C4-2B (cell line): Measurements from ENCODE around the gene CTTN.
A peak's percentile ranks its signal among the peaks of the same experiment; 100 is the strongest.

Experiments
- H3K27ac ChIP-seq: fragments of 450-650 bp; 2 replicates; pipeline ENCODE4 v1.5.1; 2017
- CTCF ChIP-seq: fragments of 450-650 bp; conservative IDR thresholded peaks from 2 replicates; pipeline ENCODE4 v1.5.1; 2017; ENCODE audit warnings: mild to moderate bottlenecking
- ZFX ChIP-seq: fragments of 450-650 bp; IDR thresholded peaks from 2 replicates; pipeline ENCODE4 v1.6.1; 2017

Gene CTTN

GRCh38 chr11:70466596-70466995 is 68.3 kb downstream of the CTTN start:
- no peak for TF ChIP-seq CTCF
- no peak for TF ChIP-seq ZFX
- no peak overlapping the region for H3K27ac ChIP-seq

GRCh38 chr11:70467201-70468085 is 69.1 kb downstream of the CTTN start:
- no peak overlapping the region for H3K27ac ChIP-seq
- TF ChIP-seq CTCF (peak; percentile 97), ZFX (no peak)

- H3K27ac ChIP-seq = no peak overlapping the region
- TF ChIP-seq CTCF (no peak), ZFX (no peak)
These were observed 70.2 kb downstream of the CTTN start for GRCh38 chr11:70468256-70469195.

GRCh38 chr11:70470127-70470526 is 71.8 kb downstream of the CTTN start:
- TF ChIP-seq ZFX (no peak), CTCF (no peak)
- H3K27ac ChIP-seq = no peak overlapping the region

GRCh38 chr11:70471254-70471653 is 72.9 kb downstream of the CTTN start:
- TF ChIP-seq ZFX (no peak), CTCF (no peak; the same call in 1 of the 2 replicates)

GRCh38 chr11:70472240-70472639 is 73.9 kb downstream of the CTTN start:
- no peak for TF ChIP-seq CTCF
- no peak for TF ChIP-seq ZFX
- H3K27ac ChIP-seq = no peak overlapping the region

More at GRCh38 chr11:70471254-70471653, 72.9 kb downstream of the CTTN start:
- H3K27ac ChIP-seq = no peak overlapping the region
